Activated CD4-positive, alpha-beta T cell treated with anti-CD3 and anti-CD28 coated beads, Interleukin-2, amount 50 U/mL, for 4 hours (primary cell): ENCODE data around the gene PPOX.

Source experiments
- DNase-seq, 2 experiments: peaks; one replicate each; pipeline ENCODE4 v3.0.0-alpha.2; 2020

Gene PPOX

DNA sequence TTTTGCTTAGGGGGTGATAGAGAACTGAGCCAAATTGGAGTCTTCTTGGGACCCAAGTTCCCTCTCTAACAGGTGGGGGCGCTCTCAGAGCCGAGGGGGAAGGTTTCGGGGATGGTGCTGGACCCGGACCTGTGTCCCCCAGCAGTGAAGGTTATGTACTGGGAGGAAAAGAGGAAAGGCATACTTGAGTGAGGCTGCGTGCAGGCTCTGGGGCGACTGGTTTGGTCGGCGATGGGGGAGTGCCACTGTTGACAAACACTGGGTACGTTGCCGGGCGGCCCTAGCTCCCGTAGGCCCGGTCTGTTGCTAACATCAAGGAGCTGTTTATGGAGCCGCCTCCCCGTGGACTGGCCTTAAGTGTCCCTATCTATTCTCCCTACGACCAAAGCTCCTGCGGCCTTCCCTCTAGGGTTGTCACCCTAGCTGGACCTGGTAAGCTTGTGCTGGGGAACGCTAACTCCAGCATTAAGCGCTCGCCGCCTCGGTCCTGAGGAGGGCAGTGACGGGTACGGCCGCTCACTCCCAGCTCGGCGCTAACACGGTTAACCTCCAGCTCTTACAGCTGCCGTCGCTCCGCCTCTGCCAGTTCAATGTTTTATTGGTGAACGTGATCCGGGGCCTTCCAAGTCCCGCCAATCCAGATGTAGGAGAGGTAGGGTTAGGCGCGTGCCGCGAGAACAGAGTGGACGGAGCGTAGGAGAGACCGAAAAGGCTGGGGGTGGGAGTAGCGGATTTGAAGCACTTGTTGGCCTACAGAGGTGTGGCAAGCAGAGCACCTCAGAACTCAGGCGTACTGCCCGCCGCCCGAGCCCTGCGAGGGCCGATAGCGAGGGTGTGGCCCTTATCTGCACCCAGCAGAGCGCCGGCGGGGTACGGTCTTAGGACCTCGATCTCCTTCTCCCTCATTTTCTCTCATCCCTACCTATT lies at the start of gene PPOX:
TSS of gene PPOX (plus strand) at position 685 of the 927 bp plus-strand sequence. CDS start 422 bp downstream, outside the sequence.
- peak; percentile 85 to 88 for DNase-seq

- peak; percentile 79 to 81 for DNase-seq
These were observed 48.3 kb upstream of the PPOX start, which contains the start of the genes NIT1 and PFDN2 for GRCh38 chr1:161117759-161118581. TSS of gene NIT1 (plus strand) at chr1:161118105. CDS start at chr1:161118177, 72 bp downstream. TSS of gene PFDN2 (minus strand) at chr1:161118037. CDS start at chr1:161118026, 11 bp downstream.

GRCh38 chr1:161119092-161119903 lies 46.9 kb upstream of the PPOX start:
- peak; percentile 58 to 71 for DNase-seq

DNA sequence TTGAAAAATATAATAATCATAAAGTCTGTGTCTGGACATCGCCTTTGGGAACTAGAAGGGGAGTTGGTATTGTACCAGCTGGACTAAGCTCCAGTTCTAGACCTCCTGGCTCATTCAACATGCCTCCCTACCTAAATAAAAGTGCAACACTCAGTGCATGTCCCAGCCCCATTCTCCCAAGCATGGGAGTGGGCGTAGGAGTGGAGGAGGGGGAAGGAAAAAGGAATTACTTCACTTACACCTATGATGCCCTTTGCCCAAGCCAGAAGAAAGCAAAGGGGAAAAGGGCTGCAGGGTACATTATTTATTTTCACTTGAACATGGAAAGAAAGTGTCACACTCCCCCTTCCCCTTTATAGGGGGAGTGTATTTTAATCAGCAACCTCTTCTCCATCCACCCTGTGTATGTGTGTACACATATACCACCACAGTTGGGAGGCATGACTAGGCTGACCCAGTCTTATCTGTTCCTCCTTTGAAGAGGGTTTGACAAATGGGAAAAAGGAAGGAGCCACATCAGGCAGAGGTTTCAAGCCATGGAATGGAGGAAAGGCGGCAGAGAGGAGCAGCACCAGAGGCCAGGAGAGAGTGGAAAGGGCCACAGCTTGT lies 45.1 kb upstream of the PPOX start:
- DNase-seq: no peak

GRCh38 chr1:161121834-161122233 lies 44.4 kb upstream of the PPOX start:
- no peak for DNase-seq

DNA sequence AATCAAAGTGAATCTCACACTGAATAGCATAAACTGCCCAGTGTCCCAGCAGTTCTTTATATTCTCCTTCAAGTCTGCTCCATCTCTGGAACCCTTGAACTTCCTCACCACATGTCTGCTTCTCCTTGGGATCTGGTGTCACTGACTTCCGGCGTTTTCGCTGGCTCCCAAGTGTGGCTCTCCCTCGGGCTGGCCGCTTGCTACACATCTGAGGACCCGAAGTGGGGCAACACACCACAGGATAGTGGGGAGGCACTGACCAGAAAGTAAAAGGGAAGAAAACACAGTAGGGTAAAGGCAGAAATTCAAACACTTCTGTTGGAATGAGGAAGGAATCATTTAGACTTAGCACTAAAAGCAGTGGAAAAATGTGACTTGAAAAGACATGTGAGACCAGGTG lies 43.3 kb upstream of the PPOX start:
- no peak for DNase-seq

GRCh38 chr1:161127649-161128048 lies 38.6 kb upstream of the PPOX start:
- DNase-seq: no peak

GRCh38 chr1:161128591-161129420 lies 37.4 kb upstream of the PPOX start:
- DNase-seq: no peak

DNA sequence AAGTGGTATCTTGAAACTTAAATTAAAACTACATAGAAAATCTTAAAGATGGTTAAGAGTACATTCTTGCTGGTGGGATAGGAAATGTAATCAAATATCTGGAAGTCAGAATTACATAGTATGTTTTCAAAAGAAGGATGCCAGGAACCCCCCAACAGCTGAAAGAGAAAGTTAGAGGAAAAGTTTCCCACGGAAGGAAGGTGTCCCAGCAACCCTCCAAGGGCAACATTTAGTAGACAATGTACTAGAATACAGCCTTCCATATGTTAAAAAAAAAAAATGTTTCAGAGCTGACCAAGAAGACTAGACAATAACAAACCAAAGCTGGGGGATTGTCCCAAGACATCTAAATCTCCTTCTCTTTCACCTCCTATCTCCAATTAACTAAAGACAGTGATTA lies 36.0 kb upstream of the PPOX start:
- no peak for DNase-seq

GRCh38 chr1:161131523-161132409 lies 34.5 kb upstream of the PPOX start:
- no peak for DNase-seq

DNA sequence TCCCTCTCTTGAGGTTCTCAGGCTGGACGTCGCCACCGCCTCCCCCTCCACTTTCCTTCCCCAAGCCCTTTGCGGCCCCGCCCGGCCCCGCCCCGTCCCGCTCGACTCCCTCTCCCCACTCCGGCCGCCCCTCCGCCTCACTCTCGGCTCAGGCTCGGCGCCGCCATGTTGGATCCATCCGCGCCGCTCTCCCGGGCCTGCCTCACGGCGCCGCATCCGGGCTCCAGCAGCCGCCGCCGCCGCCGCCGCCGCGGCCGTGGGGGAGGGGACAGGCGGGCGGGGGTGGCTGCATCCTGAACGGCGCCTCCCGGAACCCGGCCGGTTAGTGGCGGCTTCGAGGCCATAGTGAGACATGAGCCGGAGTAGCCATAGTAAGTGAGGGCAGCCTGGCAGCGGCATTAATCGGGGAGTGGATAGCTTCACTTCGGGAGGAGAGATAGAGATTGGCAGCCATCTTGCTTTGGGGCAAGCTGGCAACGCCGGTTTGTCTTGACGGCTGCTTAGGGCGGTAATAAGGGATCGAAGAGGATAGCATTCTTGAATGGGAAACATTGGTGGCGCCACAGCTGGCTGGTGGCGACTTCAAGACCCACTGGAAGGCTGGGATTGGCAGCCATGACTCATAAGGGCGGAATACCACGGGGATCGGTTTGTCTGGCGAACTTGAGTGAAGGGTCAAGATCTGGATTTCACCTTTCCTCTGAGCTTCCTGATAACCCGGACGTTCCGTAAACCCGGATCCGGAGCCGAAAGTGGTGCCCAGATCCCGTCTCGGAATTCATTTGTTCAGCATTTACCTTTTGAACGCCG lies 33.6 kb upstream of the PPOX start, which contains the start of gene DEDD:
TSS of gene DEDD (minus strand) at position 258 of the 810 bp plus-strand sequence. CDS start 8,205 bp downstream, outside the sequence.
- DNase-seq: peak; percentile 89 to 91

DNA sequence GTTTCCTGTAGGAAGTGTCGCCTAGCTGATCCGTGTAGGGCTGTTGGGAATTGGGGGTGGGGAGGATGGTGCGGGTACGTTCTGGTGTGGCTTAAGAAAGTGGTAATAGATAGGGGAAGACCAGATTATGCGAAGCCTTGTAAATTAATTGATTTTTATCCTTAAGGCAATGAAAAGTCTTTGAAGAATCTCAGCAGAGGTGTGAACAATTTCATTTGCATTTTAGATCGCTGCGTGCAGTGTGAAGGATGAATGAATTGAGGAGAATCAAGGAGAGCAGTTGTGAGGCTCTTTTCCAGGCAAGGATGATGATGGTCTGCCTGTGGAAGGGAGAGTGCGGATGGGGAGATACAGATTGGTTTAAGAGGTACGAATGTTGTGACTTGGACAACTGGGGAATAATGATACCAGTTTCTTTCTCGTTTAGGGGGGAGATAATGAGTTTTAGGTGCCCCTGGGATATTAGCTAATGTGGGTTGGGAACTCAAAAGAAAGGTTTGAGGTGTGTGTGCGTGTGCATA lies 32.9 kb upstream of the PPOX start:
- no peak for DNase-seq

DNA sequence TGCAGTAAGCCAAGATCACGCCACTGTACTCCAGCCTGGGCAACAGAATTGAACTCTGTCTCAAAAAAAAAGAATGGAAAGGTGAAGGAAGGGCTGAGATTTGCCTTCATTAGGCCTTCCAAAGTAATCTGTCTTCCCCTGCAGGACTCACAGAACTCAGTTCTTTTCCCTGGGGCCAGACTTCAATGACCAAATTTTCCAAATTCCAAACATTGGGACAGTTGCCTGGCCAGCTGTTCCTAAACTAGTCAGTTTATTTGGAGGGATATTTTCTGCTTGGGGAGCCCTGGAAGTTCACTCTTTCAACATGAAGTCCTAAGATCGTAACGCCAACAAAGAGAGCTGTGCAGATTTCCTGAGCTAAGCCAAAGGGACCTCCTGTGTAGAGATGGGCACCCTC lies 28.3 kb upstream of the PPOX start:
- no peak for DNase-seq

- DNase-seq: no peak
These were observed 27.8 kb upstream of the PPOX start for GRCh38 chr1:161138431-161138830.

DNA sequence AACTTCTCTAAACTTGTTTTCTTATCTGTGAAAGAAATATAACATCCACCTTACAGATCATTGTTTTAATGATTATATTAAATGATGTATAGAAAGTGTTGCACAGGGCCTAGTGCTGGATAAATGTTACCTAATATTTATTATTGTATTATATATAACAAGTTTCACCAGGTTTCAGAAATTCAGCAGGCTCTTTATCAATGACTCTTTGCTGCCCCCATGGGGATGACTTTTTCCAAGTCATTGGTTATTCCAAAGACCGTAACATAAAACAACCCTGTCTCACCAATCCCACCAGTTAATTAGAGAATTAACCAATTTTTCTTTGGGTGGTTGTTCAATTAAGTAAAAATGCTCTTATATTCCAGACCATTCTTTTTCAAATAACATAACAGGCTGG lies 26.5 kb upstream of the PPOX start:
- peak; percentile 36 to 38 for DNase-seq

- DNase-seq: no peak
These were observed 25.3 kb upstream of the PPOX start for GRCh38 chr1:161140755-161141400.

DNA sequence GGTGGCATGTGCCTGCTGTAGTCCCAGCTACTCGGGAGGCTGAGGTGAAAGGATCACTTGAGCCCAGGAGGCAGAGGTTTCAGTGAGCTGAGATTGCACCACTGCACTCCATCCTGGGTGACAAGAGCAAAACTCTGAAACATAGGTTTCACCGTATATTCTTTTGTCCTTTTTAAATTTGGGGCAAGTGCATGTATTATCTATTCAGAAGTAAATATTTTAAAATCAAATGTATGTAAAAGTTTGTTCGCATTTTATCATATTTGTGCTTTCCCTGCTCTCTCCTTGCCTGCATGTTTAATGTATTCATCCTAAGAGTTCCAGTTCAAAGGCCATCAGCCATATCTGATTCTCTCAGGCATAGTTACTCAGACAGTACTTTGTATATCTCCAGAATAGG lies 20.4 kb upstream of the PPOX start:
- no peak for DNase-seq

- DNase-seq: no peak
These were observed 13.1 kb upstream of the PPOX start for GRCh38 chr1:161153176-161153575.
